Medulla oblongata (tissue), 1 donor: Measurements from ENCODE around the gene MIP.
"Not testable (repeated sequence)": the region's sequence is repeated elsewhere in the genome, so short reads cannot be mapped to it uniquely, and the experiment has no call there.

Experiments
- DNase-seq: peaks from one replicate; pipeline ENCODE4 v3.0.0-alpha.2; 2015; ENCODE audit errors: extremely low spot score

MIP gene

DNA sequence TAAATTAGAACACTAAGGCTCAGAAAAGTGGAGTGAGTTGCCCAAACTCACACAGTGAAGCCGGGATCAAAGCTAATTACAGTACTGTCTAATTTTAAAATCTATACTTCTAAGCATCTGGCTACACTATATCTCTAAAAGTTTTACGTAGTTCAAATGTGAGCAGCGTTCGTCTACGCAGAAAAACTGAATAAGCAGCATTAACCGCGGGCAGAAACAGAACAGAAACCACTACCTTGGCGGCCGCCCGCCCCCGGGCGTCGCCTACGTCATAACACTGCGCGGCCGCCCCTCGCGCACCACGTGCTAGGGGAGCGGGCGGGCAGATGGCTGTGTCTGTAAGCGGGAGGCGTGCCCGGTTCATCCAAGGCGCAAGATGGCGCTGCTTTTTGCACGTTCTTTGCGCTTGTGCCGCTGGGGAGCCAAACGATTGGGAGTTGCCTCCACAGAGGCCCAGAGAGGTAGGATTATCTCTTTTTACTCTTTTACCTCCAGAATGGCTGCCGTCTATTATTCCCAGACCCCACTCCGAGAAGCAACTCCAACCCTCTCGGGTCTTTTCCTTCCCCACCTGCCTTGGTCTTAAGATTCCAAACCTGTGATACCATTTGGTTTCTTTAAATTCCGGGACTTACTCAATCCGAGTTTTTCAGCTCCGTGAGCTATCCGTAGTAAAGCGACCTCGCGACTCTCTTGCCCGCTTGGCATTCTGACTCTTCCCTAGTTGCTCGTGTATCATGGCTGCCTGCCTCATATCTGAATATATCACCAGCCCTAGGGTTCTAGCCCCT lies 14.0 kb upstream of the MIP start, which contains the start of gene SPRYD4:
Gene SPRYD4 (plus strand): TSS at position 363 of the 791 bp plus-strand sequence. CDS start 14 bp downstream, at position 377.
- DNase-seq: peak; percentile 96

DNA sequence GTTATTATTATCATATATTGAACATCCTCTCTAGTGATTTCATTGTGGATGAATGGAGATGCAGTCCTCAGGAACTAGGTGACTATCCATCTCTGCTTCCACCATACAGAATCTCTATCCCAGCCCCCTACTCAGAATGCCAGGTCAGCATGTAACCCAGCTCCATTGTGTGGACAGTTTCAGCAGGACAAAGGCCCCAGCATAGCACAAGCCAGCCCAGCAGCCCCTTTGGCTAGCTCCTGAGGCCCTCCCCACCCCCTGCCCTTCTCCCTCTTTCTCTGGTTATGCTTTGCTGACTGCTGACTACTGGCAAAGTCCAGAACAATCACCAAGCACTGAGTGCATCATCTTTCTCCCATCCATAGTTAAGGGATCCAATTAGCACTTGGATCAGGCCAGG lies 8.1 kb upstream of the MIP start:
- DNase-seq: no peak

DNA sequence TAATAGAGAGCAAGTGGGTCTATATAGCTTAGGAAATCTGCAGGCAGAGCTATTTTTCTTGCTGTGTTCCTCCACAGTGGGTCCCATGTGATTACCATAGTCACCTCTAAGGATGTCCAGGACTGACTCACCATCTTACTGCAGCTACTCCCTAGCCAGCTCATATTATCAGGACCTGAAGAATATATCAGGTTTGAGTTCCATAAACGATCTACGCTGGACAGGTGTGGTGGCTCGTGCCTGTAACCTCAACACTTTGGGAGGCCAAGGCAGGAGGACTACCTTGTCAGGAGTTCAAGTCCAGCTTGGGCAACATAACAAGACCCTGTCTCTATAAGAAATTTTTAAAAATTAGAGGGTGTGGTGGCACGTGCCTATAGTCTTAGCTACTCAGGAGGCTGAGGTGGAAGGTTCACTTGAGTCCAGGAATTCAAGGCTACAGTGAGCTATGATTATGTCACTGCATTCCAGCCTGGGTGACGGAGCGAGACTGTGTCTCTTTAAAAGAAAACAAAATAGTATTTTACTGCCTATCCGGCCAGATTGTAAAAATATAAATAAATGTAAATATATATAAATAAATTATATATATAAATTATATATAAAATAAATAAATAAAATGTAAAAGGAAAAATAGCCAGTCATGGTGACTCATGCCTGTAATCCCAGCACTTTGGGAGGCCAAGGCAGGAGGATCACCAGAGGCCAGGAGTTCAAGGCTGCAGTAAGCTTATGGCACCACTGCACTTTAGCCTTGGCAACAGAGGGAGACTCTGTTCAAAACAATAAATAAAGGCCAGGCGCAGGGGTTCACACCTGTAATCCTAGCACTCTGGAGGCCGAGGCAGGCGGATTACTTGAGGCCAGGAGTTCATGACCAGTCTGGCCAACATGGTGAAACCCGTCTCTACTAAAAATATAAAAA lies 7.0 kb upstream of the MIP start:
- DNase-seq: no peak

DNA sequence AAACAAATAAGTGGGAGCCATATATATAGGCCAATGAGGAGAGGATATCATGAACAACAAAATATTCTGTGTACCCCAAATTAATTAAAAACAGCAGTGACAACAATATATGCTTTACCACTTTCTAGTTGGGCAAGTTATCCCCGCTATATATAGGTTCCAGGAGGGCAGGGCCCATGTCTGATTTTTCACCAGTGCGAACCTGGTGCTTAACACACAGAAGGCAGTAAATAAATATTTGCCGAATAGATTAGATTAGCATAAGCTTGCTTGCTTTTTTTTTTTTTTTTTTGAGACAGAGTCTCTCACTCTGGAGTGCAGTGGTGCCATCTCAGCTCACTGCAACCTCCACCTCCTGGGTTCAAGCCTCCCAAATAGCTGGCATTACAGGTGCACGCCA lies 3.4 kb upstream of the MIP start:
- DNase-seq: no peak

DNA sequence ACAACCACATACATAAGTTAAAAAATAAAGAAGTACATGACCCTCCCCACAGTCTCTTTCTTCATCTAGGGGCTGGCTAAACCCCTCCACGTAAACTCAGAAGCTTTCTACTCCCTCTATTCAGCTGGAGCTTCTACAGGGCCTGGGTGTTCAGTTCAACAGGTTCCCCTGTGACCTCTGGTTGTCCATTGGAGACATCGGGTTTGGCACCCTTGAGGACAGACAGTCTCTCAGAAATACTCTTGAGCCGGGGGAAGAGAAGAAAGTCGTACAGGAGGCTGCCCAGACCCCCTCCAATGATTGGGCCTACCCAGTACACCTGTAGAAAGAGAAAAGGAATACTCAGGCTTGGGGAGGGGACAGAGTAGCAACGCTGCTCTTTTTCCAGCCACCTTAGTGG lies 3.3 kb downstream of the MIP start:
- no peak for DNase-seq

DNA sequence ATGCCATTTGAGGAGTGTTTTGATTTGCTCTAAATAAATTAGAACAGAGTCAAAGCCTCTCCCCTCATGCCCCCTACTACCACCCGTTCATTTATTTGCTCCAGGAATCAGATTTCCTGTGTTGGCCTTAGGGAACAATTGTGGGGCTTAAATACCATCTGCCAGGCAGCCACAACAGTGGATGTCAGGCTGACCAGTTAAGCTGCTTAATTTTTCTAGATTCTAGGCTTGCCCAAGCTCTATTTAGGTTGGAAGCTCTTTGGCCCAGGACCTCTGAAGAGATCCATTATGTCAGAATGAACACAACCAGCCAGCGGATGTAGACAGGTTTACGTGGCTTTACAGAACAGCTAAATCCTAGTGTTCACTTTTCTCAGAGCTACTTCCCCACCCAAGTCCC lies 4.2 kb downstream of the MIP start:
- DNase-seq: no peak

DNA sequence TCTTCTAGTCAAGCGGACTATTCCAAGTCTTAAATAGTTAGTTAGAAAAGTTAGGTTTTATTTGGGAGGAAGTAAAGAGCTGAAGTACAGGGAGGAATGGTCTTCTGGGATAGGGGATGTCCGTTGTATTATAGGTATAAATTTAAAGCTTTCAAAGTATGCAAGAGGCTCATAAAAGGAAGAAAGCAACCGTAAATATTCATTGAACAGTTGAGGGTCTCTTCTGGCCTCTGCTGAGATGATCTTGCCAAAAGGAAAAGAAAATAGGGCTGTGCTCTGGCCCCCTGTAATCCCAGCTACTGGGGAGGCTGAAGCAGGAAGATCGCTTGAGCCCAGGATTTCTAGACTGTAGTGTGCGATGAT lies 4.9 kb downstream of the MIP start:
- DNase-seq: no peak

DNA sequence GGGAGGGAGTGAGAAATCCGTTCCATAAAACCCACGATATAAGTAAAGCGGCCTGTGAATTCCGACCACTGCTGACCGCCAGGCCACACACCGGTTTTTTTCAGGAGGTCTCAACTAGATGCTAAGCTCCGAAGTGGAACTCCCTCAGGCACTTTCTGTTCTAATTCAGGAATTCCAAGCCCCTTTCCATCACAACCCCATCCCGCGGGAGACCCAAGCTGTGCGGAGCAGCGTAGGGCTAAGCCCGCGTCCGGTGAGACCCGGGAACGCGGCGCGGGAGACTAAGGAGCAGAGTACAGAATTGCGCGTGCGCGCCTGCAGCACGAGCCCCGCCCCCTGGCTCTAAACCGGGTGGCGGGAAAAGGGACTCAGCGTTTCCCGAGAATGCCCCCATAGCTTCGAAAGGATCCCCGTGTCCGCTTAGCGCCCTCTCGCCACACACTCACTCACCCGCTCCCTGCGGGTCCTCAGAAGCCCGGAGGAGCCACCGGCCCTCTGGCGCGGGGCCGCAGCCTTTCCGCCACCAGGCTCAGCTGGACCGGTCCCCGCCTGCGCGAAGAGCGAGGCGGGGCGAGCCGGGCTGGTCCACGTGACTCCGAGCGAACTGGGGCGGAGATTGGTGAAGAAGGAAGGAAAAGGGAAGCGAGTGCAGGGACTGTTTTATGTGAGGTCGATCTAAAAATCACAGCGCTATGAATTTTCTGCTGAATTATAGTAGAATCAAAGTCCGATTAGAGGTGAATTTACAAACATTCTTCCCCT lies 5.4 kb downstream of the MIP start, which contains the start of gene TIMELESS:
Gene TIMELESS (minus strand): TSS at position 567 of the 762 bp plus-strand sequence. CDS start 15,256 bp downstream, outside the sequence.
- peak; percentile 96 for DNase-seq

DNA sequence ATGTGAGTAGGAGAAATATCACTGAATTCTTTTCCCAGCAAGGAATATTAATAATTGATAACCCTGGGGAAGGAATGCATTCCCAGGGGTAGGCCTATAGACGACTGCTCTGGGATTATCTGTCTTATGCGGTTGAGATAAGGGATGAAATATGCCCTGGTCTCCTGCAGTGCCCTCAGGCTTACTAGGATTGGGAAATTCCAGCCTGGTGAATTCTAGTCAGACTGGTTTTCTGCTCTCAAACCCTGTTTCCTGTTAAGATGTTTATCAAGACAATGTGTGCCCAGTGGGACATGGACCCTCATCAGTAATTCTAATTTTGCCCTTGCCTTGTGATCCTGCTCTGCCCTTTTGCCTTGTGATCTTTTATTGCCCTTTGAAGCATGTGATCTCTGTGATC lies 11.2 kb downstream of the MIP start:
- not testable (repeated sequence) for DNase-seq

DNA sequence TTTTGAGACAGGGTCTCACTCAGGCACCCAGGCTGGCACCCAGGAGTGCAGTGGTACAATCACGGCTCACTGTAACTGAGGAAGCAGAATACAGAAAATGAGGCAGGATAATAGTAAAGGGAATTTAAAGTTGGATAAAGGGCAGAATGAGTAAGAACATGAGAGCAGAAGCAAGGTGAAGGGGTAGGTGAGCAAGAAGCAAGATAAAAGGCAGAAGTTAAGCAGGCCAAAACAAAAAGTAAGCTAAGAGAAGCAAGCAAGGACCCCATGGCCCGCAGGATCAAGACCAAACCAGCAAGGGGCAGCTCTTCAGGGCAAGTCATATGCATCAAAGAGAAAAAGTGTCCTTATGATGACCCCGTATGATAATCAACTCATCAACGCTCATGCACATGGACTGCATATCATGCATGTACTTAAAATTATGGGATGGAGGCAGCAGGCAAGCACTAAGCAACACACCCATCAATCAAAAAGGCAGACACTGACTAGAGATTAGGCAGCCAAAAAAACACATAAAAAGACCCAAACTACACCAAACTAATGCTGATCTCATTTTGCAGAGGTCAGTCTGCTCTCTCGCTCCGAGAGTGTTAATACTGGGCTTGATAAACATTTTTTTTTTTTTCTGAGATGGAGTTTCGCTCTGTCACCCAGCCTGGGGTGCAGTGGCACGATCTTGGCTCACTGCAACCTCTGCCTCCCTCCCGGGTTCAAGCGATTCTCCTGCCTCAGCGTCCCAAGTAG lies 16.9 kb downstream of the MIP start:
- no peak for DNase-seq

DNA sequence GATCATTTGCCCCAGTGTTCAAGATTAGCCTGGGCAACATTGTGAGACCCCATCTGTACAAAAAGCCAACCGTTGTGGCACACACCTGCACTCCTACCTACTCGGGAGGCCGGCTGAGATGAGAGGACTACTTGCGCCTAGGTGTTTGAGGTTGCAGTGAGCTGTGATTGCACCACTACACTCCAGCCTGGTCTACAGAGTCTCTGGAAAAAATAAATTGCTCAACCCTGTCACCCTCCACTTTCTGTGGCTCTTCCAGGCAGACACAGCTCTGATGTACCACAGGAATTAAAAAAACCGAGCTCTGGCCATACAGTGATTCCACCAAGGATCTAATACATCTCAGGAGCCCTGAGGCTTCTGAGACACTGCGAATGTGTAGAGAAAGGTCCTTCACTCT lies 19.6 kb downstream of the MIP start:
- no peak for DNase-seq

DNA sequence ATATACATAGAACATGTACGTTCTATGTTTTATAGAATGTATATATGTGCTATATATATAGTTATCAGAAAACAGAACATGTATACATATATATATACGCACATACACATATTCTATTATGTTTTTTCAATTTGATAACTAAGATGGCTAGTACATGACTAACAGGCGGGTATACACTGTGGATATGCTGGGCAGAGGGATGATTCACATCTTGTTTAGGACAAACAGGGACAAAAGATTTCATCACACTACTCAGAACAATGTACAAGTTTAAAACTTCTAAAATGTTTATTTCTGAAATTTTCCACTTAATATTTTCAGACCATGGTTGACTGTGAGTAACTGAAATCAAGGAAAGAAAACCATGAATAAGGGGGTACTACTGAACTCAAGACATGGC lies 22.6 kb downstream of the MIP start:
- DNase-seq: no peak

DNA sequence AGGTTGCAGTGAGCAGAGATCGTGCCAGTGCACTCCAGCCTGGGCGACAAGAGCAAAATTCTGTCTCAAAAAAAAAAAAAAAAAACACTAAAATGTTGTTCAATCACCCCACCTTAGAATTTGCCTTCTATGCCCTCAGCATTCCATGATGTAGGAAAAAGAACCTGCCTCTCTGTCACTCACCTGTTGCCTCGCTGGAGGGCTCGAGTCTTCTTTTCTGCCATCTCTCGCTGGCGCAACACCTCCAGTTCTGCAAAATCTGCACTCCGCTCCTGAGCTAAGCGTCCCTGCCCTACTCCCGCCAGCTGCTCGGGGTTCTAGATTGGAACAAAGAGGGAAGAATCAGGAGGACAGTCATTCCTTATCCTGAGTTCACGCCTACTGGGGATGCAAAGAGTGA lies 23.2 kb downstream of the MIP start:
- DNase-seq: no peak

DNA sequence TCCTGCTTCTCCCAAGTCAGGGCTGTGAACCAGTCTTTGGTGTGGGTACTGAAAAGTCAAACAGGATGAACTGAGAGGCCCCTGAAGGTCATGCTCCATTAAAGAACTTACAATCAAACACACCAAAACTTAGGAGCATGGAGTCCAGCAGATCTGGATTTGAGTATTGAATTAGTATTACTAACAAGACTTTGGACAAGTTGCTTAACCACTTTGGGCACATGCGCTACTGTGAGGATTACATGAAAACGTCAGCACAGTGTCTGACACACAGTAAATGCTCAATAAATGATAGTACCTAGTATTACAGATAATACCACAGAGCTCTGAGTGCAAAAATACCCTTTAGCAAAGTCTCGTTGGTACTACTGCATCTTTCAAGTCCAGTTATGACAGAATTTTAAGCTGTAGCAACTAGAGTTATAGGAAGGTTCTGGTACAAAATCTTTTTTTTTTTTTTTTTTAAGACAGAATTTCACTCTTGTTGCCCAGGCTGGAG lies 28.5 kb downstream of the MIP start:
- no peak for DNase-seq

DNA sequence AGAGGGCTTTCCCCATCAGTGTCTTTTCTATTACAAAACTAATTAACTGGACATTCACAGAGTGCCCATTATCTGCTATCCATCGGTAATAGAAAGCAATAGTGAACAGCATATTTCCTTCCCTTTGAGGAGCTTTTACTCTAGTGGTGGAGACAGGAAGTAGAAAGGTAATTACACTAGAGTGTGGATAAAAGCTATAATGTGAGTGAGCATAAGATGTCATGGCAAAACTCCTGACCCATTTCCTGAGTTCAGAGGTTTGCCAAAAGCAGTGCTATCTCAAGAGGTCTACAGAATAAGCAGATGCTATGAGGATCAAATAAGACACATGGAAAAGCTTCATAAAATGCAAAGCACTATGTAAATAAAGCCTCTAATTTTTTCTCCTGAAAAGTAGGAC lies 29.3 kb downstream of the MIP start:
- no peak for DNase-seq

DNA sequence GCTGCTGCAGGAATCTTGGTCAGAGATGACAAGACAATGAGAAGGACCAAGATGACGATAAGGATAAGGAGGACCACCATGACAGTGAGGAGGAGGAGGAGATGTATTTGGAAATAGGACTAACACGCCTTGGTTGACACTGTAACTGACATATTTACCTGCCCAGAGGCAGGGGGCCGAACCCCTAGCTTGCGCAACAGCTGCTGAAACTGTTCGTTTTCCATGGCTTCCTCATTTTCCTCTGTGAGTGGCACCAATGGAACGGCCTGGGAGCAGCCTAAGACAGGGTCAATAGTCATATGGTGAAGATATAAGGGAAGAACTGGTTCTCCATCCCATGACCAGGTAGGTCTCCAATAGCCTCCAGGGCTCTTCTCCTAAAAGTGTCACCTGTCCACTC lies 34.0 kb downstream of the MIP start:
- no peak for DNase-seq

DNA sequence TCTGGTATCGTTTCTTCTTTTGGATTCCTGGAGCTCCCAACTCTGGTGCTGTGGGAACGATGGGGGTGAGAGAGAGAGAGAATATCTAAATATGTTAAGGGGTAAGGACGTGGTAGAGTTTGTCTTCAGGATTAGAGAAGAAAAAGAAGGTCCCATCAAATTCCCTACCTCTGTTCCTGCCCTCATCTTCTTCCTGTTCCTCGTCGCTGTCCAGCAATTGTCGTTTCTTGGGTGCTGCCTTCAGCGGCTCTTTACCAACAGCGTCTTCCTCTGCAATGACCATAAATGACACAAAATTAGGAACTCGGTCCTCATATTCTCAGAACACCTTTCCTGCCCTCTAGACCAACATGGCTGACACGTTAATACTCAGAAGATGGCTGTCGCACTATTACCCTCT lies 36.7 kb downstream of the MIP start:
- no peak for DNase-seq

DNA sequence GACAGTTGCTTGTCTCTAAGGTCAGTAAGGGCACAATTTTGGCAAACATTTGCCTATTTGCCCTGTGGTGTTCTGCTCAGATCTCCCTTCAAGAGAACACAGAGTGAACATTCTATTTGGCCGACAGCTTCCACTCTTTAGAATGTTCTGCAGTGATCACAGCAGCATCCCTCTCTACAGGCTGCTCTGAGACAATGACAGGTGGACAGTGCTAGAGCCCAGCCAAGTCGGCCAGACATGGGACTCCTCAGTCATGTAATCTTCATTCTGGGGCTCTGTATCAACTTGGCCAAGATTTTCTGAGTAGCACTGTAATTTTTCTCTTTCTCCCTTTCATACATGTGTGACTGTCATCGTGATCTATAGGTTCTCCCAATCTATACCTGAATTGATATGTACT lies 40.1 kb downstream of the MIP start:
- no peak for DNase-seq

DNA sequence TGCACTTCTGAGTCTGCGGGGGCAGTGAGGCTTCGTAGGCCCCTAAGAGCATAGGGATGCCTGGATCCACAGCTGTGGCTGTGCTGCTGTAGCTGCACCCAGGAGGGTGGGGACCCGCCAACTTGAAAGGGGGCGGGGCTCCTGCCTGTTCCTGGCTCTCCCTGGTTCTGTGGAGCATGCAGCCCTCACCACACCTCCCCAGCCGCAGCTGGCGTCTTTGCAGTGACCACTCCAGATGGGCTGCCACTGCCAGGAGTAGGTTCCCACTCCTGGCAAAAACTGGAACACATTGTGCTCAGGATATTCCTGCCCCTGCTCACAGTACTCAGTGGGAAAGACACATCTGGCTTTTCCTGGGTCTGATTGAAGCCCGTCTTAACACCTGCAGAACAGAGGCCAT lies 41.1 kb downstream of the MIP start:
- DNase-seq: no peak

DNA sequence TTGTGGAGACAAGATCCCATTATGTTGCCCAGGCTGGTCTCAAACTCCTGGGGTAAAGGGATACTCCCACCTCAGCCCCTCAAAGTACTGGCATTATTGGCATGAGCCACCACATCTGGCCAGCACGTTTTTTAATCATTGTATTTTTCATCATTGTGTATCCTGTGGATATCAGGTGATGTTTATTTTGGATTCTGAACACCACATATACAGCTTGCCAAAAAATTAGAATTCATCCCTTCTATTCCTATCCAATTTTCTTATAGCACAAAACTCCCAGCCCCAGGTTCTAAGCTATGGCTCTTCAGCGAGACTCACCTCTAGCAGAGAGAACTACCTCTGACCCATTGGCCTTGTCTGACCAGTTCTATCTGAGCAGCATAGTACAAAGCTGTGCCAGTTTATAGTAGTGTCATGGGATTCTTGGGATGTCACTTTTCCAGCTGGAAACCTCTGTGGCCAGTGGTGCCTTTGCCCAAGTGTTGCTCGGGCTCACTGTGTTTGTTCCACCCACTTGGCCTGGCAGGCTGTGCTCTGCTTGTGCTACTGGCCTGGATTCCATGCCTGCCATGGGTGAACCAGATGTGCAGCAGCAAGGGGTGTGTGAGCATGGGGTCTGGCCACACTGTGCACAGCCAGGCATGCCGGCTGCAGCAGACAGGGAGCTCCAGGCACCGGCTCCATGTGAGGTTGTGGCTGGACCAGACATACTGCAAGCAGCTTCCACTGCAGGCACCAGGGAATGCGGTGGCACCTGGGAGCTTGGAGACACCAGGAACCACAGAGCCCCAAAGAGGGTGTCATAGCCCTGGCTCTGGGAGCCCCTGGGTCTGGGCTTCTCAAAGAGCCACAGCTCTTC lies 42.4 kb downstream of the MIP start:
- no peak for DNase-seq
